Inferior parietal cortex (tissue), 1 donor: ENCODE measurements around the gene ASTN1.
A peak's percentile ranks its signal among the peaks of the same experiment; 100 is the strongest.

Source experiments
- DNase-seq: peaks from one replicate; pipeline ENCODE4 v3.0.0-alpha.2; 2016; ENCODE audit errors: extremely low spot score

The ASTN1 gene

DNA sequence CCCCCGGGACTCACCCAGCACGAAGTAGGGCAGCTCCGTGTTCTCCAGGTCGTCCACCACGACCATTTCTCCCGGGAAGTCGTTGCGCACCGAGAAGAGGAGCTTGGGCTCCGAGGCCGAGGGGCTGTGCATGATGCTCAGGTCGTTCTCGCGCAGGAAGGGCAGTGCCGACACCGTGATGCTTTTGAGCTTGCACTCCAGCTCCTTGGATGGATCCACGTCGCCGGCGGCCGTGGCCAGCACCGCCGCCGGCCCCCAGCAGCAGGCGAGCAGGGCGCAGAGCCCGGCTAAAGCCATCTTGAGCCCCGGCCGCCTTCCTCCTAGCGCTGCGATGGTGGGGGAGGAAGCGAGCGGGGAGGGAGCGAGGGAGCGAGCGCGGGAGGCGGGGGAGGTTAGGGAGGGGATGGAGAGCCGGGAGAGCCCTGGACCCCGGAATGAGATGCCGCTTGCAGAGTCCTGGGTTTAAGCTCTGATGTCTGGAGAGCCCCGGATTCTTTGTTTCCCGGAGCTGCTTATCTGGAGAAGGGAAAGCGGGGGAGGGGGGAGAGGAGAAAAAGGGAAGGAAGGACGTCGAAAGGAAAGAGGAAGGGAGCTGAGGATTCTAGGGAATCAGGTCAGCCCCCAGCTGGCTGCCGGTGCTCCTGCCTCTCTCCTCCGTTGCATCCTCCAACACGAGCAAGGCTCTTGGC is at the start of gene ASTN1:
TSS of gene ASTN1 (minus strand) at position 333 of the 689 bp plus-strand sequence. CDS start at position 297, 36 bp downstream.
- peak; percentile 49 for DNase-seq

DNA sequence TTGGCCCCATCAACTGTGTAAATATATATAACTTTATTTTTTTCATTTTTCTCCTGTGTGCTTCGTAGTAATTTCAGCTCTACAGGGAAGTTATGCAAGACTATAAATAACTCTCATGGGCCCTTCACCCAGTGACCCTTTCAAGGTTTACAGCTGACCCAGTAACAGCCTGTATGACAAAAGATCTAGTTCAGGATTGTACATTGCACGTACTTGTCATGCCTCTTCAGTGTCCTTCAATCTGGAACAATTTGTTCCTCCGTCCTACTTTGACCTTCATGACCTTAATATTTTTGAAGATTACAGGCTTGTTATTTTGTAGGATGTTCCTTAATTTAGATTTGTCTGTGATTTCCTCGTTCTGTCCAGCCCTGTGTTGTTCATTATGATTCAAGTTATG is 46.7 kb upstream of the ASTN1 start:
- no peak for DNase-seq

DNA sequence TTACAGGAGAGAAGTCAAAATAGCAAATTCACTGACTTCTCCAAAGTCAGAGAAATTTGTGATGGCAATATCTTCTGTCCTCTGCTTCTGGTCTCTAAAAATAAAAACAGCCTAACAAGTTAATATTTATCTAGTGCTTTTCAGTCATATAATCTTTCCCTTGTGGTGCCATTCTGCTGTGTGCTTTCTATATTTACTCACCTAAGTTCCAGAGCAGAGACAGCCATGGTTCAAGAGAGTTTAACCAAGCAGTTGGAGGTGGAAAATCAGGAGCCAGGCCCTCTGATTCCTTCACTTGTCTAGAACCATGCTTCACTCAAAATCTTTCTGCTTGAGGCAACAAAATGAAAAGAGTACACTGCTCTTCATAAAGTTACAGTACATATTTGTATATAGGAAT is 45.6 kb upstream of the ASTN1 start:
- no peak for DNase-seq

GRCh38 chr1:177209357-177209756 is 44.8 kb upstream of the ASTN1 start:
- DNase-seq: peak; percentile 72

DNA sequence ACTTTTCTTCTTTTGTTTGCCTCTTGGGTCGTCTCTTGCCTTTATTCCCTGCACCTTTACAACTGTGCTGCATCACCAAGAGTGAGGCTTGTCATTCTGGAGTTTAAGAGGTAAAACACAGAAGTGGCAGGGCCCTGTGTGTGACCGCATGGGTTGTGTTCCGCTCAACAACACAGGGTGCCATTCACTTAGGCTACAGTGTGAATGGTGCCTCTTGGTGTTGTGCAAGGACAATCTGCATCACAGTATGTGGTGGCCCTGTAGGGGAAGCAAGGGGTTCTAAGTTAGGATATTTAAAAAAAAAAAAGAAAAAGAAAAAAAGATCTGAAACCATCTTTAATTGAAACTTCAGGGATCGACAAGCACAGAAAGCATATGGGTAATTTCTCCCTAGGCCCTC is 44.4 kb upstream of the ASTN1 start:
- DNase-seq: no peak

DNA sequence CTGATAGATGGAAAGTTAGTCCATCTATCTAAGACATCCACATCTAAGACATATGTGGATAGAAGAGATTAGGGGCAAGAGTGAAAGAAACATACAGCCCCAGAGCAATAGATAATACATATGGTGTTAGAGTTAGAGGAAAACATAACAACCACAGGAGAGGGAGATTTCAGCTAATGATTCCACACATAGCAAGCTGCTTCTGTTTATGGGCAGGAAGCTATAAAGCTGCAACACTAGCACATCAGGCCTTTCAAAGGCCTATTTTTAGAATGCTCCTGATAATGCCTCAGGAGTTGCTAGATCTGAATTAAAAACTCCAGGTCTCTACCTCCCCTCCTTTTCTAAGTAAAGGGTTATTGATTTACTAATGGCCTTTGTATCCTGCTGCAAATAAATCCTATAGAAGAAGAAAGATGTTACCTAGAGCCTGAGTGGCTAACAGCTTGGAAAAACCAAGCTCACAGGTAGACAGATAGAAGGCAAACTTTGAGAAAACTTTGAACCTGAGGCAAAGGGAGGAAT is 42.4 kb upstream of the ASTN1 start:
- no peak for DNase-seq

DNA sequence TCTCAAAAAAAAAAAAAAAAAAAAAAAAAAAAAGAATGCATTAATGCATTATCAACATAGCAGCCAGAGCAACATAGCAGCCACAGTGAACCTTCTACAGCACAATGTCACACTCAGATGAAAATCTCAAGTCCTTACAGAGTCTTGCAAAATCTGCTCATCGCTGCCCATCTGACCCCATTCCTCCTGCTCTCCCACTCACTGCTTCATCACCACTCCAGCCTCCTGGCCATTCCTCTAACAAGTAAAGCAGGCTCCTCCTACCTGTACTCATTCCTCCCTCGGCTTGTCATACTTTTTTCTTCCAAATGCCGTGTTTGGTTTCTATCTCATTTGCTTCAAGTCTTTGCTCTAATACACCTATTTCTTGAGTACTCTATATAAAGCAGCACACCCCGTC is 35.8 kb upstream of the ASTN1 start:
- DNase-seq: no peak

DNA sequence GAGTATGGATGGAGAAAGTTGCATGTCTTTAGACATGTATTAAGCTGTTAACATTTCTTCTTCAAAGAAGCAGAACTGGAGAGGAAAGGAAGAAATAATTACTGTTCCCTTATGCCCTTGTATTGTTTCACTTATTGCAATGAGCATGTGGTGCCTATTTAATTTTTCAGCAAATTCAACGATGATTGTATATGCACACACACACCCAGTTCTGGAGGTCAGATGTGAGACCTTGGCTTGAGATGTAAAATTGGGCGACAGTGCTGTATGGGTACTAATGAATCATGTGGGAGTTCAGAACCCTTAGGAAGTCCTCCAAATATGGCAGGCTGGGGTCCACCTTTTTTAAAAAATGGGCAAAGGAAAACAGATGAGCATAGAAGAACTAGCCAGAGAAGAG is 33.7 kb upstream of the ASTN1 start:
- DNase-seq: no peak

DNA sequence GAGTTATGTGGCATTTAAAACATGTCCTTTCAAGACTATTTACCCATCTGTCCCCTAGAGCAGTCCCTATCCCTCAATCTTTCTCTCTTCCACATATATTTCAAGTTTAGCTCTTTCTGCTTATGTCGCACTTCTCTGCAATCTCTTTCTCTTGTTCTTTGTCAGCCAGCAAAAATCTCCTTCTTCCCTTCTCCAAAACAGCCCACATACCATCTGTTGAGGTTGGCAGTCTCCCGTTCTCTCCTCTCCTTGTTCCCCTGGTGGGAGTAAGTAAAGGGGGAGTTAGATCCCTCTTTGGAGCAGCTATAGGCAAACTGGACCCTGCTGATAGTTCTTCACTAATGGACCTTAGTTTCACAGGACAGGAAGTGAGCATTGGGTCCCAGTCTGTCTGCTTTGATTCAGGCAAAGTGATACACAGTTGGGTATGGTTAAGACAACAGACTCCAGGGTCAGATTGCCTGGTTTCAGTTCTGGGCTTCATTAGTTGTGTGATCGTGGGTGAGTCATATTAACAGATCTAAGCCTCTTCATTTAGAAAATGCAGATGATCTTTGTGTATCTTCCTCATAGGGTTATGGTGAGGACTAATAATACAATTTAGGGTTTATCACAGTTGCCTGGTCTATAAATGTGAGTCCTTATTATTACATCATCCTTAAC is 25.9 kb upstream of the ASTN1 start:
- peak; percentile 57 for DNase-seq

DNA sequence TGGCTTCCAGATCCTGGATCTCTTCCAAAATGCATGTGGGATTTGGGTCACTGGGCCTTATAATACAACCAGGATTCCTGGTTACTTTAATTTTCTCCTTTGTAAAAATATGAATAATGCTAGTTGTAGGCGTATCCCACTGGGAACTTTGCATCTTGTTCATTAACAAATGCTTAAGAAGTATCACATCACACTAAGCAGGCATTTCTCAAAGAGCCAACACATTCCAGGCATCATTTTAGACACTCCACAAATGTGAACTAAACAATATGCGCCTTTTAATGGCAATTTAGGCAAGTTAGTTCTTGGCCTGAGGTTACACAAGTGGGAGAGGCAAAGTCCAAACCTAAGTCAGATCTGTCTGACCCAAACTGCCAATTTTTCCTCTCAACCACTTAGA is 22.1 kb upstream of the ASTN1 start:
- DNase-seq: no peak

- DNase-seq: no peak
Observed at GRCh38 chr1:177185209-177185608, 20.7 kb upstream of the ASTN1 start.

GRCh38 chr1:177183836-177184235 is 19.3 kb upstream of the ASTN1 start:
- no peak for DNase-seq

DNA sequence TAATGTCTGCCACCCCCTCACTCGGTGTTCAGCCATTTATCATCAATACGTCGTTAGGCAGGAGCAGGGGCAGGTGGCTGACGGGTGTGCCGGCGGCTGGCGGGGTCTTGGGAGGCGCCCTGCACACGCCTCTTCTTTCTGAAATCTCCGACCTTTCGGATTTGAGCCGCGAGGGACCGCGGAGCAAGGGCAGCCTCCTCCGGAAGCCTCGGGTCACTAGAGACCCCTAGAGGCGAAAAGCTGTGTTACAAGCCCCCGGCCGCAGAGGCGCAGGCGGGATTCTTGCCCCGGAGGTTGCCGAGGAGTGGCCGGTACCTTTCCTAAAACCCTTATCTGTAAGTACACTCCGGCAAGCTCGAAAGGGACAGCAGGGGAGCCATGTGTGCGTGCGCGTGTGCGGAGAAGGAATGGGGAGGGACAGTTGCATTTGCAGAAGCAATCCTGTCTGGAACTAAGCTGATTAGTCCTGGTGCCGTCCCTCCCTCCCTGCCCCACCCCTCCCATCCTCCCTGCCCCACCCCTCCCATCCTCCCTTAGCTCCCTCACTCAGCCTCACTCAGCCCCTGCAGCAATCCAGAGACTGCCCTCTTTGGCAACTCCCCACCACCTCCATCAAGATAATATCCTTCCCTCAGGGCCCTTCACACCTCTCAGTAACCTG is 17.2 kb upstream of the ASTN1 start:
- DNase-seq: peak; percentile 77

- no peak for DNase-seq
Observed at GRCh38 chr1:177181280-177181630, 16.7 kb upstream of the ASTN1 start.

GRCh38 chr1:177174921-177175634 is 10.6 kb upstream of the ASTN1 start:
- DNase-seq: peak; percentile 42

- DNase-seq: no peak
Observed at GRCh38 chr1:177173976-177174375, 9.5 kb upstream of the ASTN1 start.

DNA sequence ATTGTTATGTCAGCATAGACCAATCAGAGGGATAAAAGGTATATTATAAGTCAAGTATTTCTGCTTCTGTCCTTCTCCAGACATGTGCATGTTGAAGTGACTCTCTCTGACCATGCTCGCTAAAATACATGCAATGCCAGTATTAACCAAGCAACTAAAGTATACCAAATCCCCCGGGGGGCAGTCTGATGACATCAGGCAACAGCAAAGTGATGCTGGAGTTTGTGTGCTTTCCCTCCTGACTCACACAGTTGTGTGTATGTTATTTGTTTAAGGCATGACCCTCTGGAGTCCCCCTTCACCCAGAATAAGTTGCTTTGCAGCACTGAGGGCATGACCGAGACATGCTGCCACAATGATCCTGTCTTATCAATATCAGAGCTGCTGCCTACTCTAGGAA is 8.4 kb upstream of the ASTN1 start:
- no peak for DNase-seq

GRCh38 chr1:177172272-177172671 is 7.8 kb upstream of the ASTN1 start:
- peak; percentile 38 for DNase-seq

GRCh38 chr1:177171536-177172123 is 7.1 kb upstream of the ASTN1 start:
- DNase-seq: peak; percentile 52

DNA sequence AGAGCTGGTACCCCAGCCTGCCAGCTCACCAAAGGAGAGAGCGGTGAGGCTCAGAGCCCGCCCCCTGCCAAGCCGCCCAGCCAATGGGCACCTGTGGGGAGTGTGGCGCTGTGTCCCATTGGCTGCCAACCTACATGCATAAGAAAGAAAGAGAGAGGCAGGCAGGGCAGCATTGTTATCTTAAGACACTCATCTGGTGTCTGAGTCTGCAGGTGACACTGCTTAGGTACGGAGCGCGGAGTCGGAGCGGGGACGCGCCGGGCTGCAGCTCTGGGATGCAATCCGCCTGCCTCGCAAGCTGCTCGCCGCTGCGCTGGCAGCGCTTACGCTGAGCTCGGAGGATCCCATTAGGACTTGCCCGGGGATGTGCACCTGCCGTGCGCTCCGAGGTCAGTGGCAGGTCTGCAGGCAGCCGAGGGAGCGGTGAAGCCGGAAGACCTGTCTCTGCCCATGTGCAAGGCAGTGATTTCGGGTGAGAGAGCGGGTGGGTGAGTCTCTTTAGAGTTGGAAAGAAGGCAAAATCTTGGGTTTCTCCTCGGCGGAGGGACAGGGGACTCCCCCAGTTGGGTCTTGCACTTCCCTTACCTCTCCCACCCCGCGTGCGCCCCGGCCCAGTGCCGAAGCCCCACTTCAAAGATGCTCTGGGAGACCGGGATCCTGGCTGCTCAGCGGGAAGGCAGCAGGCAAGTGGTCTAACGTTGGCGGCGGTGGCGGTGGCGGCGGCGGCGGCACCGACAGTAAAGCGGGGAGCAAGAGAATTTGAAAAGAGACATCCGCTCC is 6.4 kb upstream of the ASTN1 start, which contains the start of gene BRINP2:
TSS of gene BRINP2 (plus strand) at position 203 of the 780 bp plus-strand sequence. CDS start 58,919 bp downstream, outside the sequence.
- peak; percentile 84 for DNase-seq

GRCh38 chr1:177165069-177165439 is 542 bp upstream of the ASTN1 start:
- DNase-seq: peak; percentile 32
